ENCODE data around the gene SRGAP1.
"Not testable (repeated sequence)": the region's sequence is repeated elsewhere in the genome, so short reads cannot be mapped to it uniquely, and the experiment has no call there.

Gene SRGAP1

GRCh38 chr12:64006211-64006825, 161.8 kb downstream of the SRGAP1 start:
- no peaks in the 10 kb centered on the region for H3K27me3 ChIP-seq
- H3K9ac ChIP-seq: no peak overlapping the region
- no peak overlapping the region for H3K4me2 ChIP-seq
- TF ChIP-seq Cebpa-rat (IDR thresholded peaks at IDR 0.05): no peak
- H3K36me3 ChIP-seq: no peaks in the 10 kb centered on the region
- H3K4me3 ChIP-seq: no peak overlapping the region
- H4K20me1 ChIP-seq: no peaks in the 10 kb centered on the region
- no peaks in the 10 kb centered on the region for H3K9me3 ChIP-seq
- no peaks in the 10 kb centered on the region for H3K4me1 ChIP-seq
- H3K27ac ChIP-seq: no peak overlapping the region

- Histone ChIP-seq H3K36me3 (no peaks in the 10 kb centered on the region), H3K4me3 (no peak overlapping the region), H3K4me2 (no peak overlapping the region), H3K4me1 (no peaks in the 10 kb centered on the region), H3K9me3 (no peaks in the 10 kb centered on the region), H3K27me3 (no peaks in the 10 kb centered on the region), H3K27ac (no peak overlapping the region), H4K20me1 (no peaks in the 10 kb centered on the region), H3K9ac (no peak overlapping the region)
- no peak for TF ChIP-seq Cebpa-rat (IDR thresholded peaks at IDR 0.05)
These were observed 163.4 kb downstream of the SRGAP1 start for GRCh38 chr12:64007853-64008252.

- H3K9me3 ChIP-seq: no peaks in the 10 kb centered on the region
- H3K36me3 ChIP-seq: no peaks in the 10 kb centered on the region
- H3K4me1 ChIP-seq: no peaks in the 10 kb centered on the region
- TF ChIP-seq Cebpa-rat (IDR thresholded peaks at IDR 0.05): no peak
- no peak overlapping the region for H3K4me3 ChIP-seq
- no peak overlapping the region for H3K4me2 ChIP-seq
- no peaks in the 10 kb centered on the region for H3K27me3 ChIP-seq
- H4K20me1 ChIP-seq: no peaks in the 10 kb centered on the region
- no peak overlapping the region for H3K27ac ChIP-seq
- H3K9ac ChIP-seq: no peak overlapping the region
These were observed 164.1 kb downstream of the SRGAP1 start for GRCh38 chr12:64008596-64008995.

DNA sequence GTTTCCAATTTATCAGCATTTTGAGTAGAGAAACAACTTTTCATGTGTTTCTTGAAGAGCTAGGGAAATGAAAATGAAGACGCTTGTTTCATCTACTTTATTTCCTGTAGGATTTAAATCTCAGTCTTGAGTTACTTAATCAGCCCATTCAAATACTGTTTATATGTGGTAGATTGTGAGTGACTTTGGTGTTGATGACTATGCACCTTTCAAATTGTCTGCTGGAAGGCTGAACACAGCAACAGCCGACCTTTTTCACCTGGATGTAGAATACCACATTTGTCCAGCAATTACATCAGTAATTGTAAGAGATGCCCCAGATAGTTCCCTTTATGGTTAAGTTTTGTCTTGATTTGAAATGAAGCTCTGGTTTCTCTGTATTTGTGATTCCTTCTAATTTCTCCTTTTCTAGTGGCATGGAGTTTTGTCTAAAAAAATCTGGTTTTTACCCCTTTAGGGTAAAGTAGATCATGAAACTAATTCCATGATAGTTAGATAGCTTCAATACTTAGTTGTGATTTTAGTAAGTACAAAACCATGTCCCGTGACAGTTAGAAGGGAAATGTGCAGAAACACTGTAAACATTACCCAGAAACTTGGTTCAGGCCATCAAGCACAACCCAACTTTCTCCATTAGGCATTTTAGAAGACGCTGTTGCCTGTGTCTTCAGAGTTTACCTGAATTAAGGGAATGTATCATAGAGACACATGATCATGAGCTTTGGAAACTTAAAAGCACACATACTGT, 165.0 kb downstream of the SRGAP1 start:
- H3K27ac ChIP-seq: no peak overlapping the region
- TF ChIP-seq Cebpa-rat (IDR thresholded peaks at IDR 0.05): no peak

DNA sequence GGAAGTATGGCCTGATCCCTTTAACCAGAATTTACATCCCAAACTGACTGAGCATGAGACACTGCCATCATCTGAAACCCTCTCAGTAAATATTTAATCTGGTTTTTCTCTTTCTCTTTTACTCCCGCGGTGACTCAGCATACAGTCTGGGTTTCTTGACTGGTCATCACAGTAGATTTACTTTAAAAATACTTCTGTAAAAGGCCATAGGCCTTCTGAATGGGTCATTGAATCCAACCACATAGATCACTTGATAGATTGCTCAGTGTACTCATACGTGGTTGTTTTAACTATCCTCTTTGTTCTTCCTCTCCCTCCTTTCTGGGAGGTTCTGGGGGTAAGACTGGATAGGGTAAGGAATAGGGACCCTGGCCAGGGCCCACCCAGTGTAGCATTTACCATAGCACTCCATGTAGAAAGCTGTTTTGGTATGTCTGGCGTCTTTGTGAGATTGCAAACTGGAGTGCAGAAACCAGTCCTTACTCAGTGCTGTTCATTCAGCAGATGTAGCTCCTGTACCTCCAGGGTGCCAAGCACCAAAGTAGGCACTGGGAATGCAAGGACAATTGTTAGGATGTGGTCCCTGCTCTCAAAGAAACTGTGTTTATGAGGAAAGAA, 165.7 kb downstream of the SRGAP1 start:
- Histone ChIP-seq H3K36me3 (no peaks in the 10 kb centered on the region), H3K4me2 (no peak overlapping the region), H3K9ac (no peak overlapping the region), H3K9me3 (no peaks in the 10 kb centered on the region), H3K27ac (no peak overlapping the region), H3K4me1 (no peaks in the 10 kb centered on the region), H3K4me3 (no peak overlapping the region), H4K20me1 (no peaks in the 10 kb centered on the region), H3K27me3 (no peaks in the 10 kb centered on the region)
- no peak for TF ChIP-seq Cebpa-rat (IDR thresholded peaks at IDR 0.05)

More for the DNA sequence above, 165.0 kb downstream of the SRGAP1 start:
- Histone ChIP-seq H3K9me3 (no peaks in the 10 kb centered on the region), H3K36me3 (no peaks in the 10 kb centered on the region), H3K4me3 (no peak overlapping the region), H3K9ac (no peak overlapping the region), H3K4me2 (no peak overlapping the region), H4K20me1 (no peaks in the 10 kb centered on the region), H3K4me1 (no peaks in the 10 kb centered on the region), H3K27me3 (no peaks in the 10 kb centered on the region)

DNA sequence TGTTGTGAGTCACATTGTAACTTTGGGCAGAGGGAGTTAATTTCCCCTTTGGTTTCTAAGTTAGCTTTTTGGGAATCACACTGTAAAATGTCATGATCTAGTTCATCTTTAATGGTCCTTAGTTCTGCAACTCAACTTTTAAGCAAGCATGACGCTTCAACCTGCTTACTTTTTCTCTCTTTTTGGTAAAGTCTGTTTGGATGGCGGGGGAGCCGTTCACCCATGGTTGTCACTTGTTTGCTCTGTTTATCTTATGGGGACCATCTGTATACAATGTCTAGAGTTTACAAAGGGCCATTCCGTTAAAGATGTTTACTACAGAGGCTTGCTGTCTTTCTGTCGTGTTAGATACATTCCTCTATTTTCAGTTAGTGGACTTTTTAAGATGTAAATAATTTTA, 172.0 kb downstream of the SRGAP1 start:
- Histone ChIP-seq H3K9ac (no peak overlapping the region), H3K4me3 (no peak overlapping the region), H4K20me1 (no peaks in the 10 kb centered on the region), H3K4me1 (no peaks in the 10 kb centered on the region), H3K9me3 (no peaks in the 10 kb centered on the region), H3K27me3 (no peaks in the 10 kb centered on the region), H3K27ac (no peak overlapping the region), H3K4me2 (no peak overlapping the region), H3K36me3 (no peaks in the 10 kb centered on the region)
- TF ChIP-seq Cebpa-rat (IDR thresholded peaks at IDR 0.05): no peak

DNA sequence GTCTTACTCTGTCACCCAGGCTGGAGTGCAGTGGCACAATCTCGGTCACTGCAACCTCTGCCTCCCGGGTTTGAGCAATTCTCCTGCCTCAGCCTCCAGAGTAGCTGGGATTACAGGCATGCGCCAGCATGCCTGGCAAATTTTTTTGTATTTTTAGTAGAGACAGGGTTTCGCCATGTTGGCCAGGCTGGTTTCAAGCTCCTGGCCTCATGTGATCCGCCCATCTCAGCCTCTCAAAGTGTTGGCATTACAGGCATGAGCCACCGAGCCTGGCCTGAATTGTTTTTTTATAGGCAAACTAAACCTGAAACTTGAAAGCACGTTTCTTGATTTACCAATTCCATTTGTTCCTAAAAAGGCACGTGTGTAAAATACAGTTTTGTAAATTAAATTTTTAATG, 173.6 kb downstream of the SRGAP1 start:
- not testable (repeated sequence) for H3K4me2 ChIP-seq, H4K20me1 ChIP-seq, H3K27me3 ChIP-seq, H3K9me3 ChIP-seq, H3K27ac ChIP-seq, H3K4me1 ChIP-seq, H3K36me3 ChIP-seq, H3K4me3 ChIP-seq, H3K9ac ChIP-seq

- no peaks in the 10 kb centered on the region for H3K9me3 ChIP-seq
These were observed 174.0 kb downstream of the SRGAP1 start for GRCh38 chr12:64018524-64018923.

DNA sequence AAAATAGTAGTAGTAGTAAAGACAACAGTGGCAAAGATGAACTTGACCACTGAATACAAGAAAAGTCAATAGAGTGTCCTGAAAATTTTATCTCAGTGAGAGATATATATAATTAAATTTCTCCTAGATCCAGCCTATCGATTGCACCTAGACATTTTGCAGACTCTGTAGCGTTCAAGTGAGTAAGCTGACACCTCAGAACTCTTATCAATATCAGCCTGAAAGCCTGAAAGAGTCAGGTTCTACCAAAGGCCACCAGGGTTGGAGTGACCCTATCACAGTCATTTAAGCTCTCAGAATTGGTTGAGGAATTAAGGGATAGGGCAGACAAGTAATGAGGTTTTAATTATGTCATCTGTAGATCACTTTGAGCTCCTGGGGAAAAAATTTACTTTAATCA, 174.6 kb downstream of the SRGAP1 start:
- Histone ChIP-seq H4K20me1 (no peaks in the 10 kb centered on the region), H3K27me3 (no peaks in the 10 kb centered on the region), H3K4me3 (no peak overlapping the region), H3K27ac (no peak overlapping the region), H3K9me3 (no peaks in the 10 kb centered on the region), H3K4me1 (no peaks in the 10 kb centered on the region), H3K9ac (no peak overlapping the region), H3K4me2 (no peak overlapping the region), H3K36me3 (no peaks in the 10 kb centered on the region)
- TF ChIP-seq Cebpa-rat (IDR thresholded peaks at IDR 0.05): no peak

More at GRCh38 chr12:64018524-64018923, 174.0 kb downstream of the SRGAP1 start:
- Histone ChIP-seq H3K9ac (no peak overlapping the region), H3K36me3 (no peaks in the 10 kb centered on the region), H3K4me3 (no peak overlapping the region), H3K4me1 (no peaks in the 10 kb centered on the region), H3K27ac (no peak overlapping the region), H3K27me3 (no peaks in the 10 kb centered on the region), H4K20me1 (no peaks in the 10 kb centered on the region), H3K4me2 (no peak overlapping the region)
- no peak for TF ChIP-seq Cebpa-rat (IDR thresholded peaks at IDR 0.05)

DNA sequence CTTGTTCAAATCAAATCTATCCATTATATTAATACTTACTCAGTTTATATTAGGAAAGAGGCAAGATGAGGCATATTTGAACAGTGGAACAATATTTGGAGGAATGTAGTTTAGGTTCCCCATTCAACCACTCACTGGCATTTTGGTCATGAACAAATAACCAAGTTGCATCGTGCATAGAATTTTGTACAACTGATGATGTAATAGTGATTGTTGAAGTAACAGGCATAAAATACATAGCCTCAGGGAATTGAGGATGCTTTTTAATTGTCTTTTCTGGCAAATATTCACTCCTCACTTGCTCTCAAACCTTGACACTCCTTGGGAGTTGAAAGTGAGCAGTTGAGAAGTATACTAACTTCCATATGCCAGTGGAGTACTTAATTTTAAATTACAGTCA, 175.2 kb downstream of the SRGAP1 start:
- no peak overlapping the region for H3K4me2 ChIP-seq
- no peaks in the 10 kb centered on the region for H3K36me3 ChIP-seq
- no peaks in the 10 kb centered on the region for H3K9me3 ChIP-seq
- no peaks in the 10 kb centered on the region for H3K4me1 ChIP-seq
- TF ChIP-seq Cebpa-rat (IDR thresholded peaks at IDR 0.05): no peak
- no peak overlapping the region for H3K9ac ChIP-seq
- H3K27me3 ChIP-seq: no peaks in the 10 kb centered on the region
- H3K27ac ChIP-seq: no peak overlapping the region
- H4K20me1 ChIP-seq: no peaks in the 10 kb centered on the region
- H3K4me3 ChIP-seq: no peak overlapping the region

Data from BLaER1 (cell line).